Osteoblast (primary cell): Measurements from ENCODE around the gene OSBP. TPM values are rescaled to one million over a fixed set of nuclear protein-coding genes. Genes with fewer than 3 reads are reported as not detected.

ENCODE experiments used
- DNase-seq: peaks from one replicate; pipeline ENCODE4 v3.0.0; 2011; ENCODE audit warnings: low spot score, mixed read lengths; ENCODE audit not compliant: insufficient read length; ENCODE audit errors: missing footprints
- H2AFZ ChIP-seq: 2 replicates; pipeline ENCODE4 v1.6.0; 2011; ENCODE audit warnings: mild to moderate bottlenecking, low read length
- H3K27ac ChIP-seq: 2 replicates; pipeline ENCODE4 v1.5.1; 2011; ENCODE audit warnings: mild to moderate bottlenecking, low read depth, low read length, moderate library complexity
- H3K27me3 ChIP-seq: 2 replicates; pipeline ENCODE4 v1.6.0; 2012; ENCODE audit warnings: mild to moderate bottlenecking, control low read depth, inconsistent platforms, low read length, moderate library complexity; ENCODE audit not compliant: insufficient read depth
- H3K36me3 ChIP-seq: 2 replicates; pipeline ENCODE4 v1.5.1; 2011; ENCODE audit warnings: mild to moderate bottlenecking, low read length, control low read depth, moderate library complexity; ENCODE audit not compliant: insufficient read depth
- H3K4me1 ChIP-seq: 2 replicates; pipeline ENCODE4 v1.5.1; 2011; ENCODE audit warnings: mild to moderate bottlenecking, low read length, control low read depth, moderate library complexity; ENCODE audit not compliant: insufficient read depth
- H3K4me2 ChIP-seq: 2 replicates; pipeline ENCODE4 v1.6.0; 2011; ENCODE audit warnings: mild to moderate bottlenecking, low read length; ENCODE audit not compliant: insufficient read depth
- H3K4me3 ChIP-seq: fragments of 200-600 bp; sonication (generic); 3 replicates; pipeline ENCODE4 v1.5.1; 2012; ENCODE audit warnings: mild to moderate bottlenecking, low read length, inconsistent platforms; ENCODE audit not compliant: insufficient read depth
- H3K79me2 ChIP-seq: 2 replicates; pipeline ENCODE4 v1.6.0; 2012; ENCODE audit warnings: mild to moderate bottlenecking, low read length, control low read depth, inconsistent platforms; ENCODE audit not compliant: insufficient read depth
- H3K9me3 ChIP-seq: 2 replicates; pipeline ENCODE4 v1.5.1; 2011; ENCODE audit warnings: low read depth, low read length, control low read depth
- H4K20me1 ChIP-seq: 2 replicates; pipeline ENCODE4 v1.6.0; 2012; ENCODE audit warnings: mild to moderate bottlenecking, low read length, control low read depth; ENCODE audit not compliant: insufficient read depth
- CTCF ChIP-seq: IDR thresholded peaks from 2 replicates; pipeline ENCODE4 v1.5.1; 2011; ENCODE audit warnings: mild to moderate bottlenecking, low read depth, low read length, moderate library complexity; ENCODE audit errors: extremely low read depth
- total RNA-seq: library from RNA; depleted of rRNA; stranded (reverse); fragments of >200 nt; gene quantifications from 2 replicates; pipeline ENCODE4 v1.2.3, GENCODE V29; 2012

OSBP gene
- total RNA-seq, 1 donor, result 35.1 TPM

- no peak for TF ChIP-seq CTCF
- Histone ChIP-seq H4K20me1 (no peaks in the 10 kb centered on the region), H2AFZ (peak overlapping the region; percentile 97), H3K27ac (peak overlapping the region; percentile 72), H3K4me3 (peak overlapping the region; percentile 89), H3K36me3 (no peaks in the 10 kb centered on the region), H3K79me2 (no peaks in the 10 kb centered on the region), H3K9me3 (no peaks in the 10 kb centered on the region), H3K27me3 (no peaks in the 10 kb centered on the region), H3K4me1 (peaks cover 8% of the 10 kb centered on the region), H3K4me2 (peak overlapping the region; percentile 88)
- DNase-seq, result peak; percentile 90
Measured at GRCh38 chr11:59560702-59561473, 54.7 kb downstream of the OSBP start.

GRCh38 chr11:59560290-59560701 lies 55.3 kb downstream of the OSBP start:
- Histone ChIP-seq H4K20me1 (no peaks in the 10 kb centered on the region), H3K9me3 (no peaks in the 10 kb centered on the region)
- TF ChIP-seq CTCF, result no peak

GRCh38 chr11:59559886-59560285 lies 55.7 kb downstream of the OSBP start:
- Histone ChIP-seq H2AFZ (no peak overlapping the region), H3K79me2 (no peaks in the 10 kb centered on the region), H3K27me3 (no peaks in the 10 kb centered on the region), H3K4me3 (peak overlapping the region; percentile 89), H3K36me3 (no peaks in the 10 kb centered on the region), H3K4me2 (peak overlapping the region; percentile 88), H4K20me1 (no peaks in the 10 kb centered on the region), H3K27ac (no peak overlapping the region), H3K9me3 (no peaks in the 10 kb centered on the region), H3K4me1 (peaks cover 8% of the 10 kb centered on the region)
- TF ChIP-seq CTCF, result no peak
- no peak for DNase-seq

More at GRCh38 chr11:59560290-59560701, 55.3 kb downstream of the OSBP start:
- Histone ChIP-seq H3K4me1 (peaks cover 8% of the 10 kb centered on the region), H2AFZ (peak overlapping the region; percentile 97), H3K27ac (peak overlapping the region; percentile 72), H3K79me2 (no peaks in the 10 kb centered on the region), H3K4me3 (peak overlapping the region; percentile 89), H3K4me2 (peak overlapping the region; percentile 88), H3K36me3 (no peaks in the 10 kb centered on the region), H3K27me3 (no peaks in the 10 kb centered on the region)
- DNase-seq, result peak; percentile 82

GRCh38 chr11:59558270-59558643 lies 57.3 kb downstream of the OSBP start:
- Histone ChIP-seq H3K36me3 (no peaks in the 10 kb centered on the region), H3K27me3 (no peaks in the 10 kb centered on the region), H2AFZ (no peak overlapping the region), H3K4me1 (peaks cover 8% of the 10 kb centered on the region), H3K79me2 (no peaks in the 10 kb centered on the region), H3K4me2 (peak overlapping the region; percentile 45), H3K4me3 (no peak overlapping the region), H4K20me1 (no peaks in the 10 kb centered on the region), H3K27ac (no peak overlapping the region), H3K9me3 (no peaks in the 10 kb centered on the region)
- DNase-seq, result no peak
- TF ChIP-seq CTCF, result no peak
